ENCODE results near the gene CD244.
"Not testable (repeated sequence)": the region's sequence is repeated elsewhere in the genome, so short reads cannot be mapped to it uniquely, and the experiment has no call there.

CD244 gene

DNA sequence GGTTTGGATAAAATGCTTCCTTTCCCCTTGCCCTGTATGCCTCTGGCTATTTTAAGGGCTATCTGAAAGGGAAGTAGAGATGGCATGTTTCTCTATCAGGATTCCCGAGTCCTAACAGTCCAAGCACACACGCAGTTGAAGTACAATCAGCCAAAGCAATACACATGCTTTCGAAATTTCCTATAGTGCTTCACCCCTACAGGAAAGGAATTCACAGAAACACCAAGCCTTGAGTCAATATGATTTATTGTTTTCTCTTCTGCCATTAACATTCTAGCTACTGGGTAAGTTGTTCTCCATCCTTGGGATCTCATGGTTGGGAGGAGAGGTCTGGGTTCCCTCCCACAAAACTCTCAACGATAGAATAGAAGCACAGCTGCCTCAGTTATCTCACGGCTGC is 13.6 kb upstream of the CD244 start:
- DNase-seq, result no peak

DNA sequence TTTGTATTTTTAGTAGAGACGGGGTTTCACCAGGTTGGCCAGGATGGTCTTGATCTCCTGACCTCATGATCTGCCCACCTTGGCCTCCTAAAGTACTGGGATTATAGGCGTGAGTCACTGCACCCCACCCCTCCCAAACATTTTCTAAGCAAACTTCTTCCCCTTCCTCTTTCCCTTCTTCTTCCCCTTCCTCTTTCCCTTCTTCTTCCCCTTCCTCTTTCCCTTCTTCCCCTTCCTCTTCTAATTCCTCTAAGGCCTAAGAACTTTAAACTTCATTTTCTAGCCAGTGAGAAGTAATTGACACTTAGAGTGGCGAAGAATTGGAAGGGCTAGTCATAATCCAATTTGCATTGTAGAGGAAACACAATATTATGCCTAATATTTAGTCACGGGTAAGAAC is 12.9 kb upstream of the CD244 start:
- DNase-seq, result not testable (repeated sequence)

- no peak for DNase-seq
Measured at GRCh38 chr1:160874935-160875334, 12.2 kb upstream of the CD244 start.

DNA sequence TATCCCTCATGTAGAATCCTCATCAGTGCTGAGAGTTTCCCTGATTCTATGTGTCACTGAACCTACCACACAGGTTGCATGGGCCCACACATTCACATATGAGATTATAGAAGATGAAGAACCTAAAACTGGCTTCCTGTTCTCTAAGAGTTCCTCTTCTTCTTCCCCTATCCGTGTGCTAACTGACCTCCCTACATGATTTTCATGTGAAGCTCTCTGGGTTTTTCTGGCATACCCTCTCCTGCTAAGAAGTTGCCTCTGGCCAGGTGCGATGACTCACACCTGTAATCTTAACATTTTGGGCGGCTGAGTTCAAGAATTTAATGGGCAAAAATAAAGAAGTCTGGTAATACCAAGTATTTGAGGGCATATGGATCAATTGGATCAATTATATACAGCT is 5.5 kb upstream of the CD244 start:
- no peak for DNase-seq

DNA sequence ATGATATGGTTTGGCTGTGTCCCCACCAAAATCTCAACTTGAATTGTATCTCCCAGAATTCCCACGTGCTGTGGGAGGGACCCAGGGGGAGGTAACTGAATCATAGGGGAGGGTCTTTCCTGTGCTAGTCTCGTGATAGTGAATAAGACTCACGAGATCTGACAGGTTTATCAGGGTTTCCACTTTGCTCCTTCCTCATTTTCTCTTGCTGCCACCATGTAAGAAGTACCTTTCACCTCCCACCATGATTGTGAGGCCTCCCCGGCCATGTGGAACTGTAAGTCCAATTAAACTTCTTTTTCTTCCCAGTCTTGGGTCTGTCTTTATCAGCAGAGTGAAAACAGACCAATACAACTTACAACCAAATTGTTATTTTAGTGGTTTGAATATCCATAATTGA is 5.0 kb upstream of the CD244 start:
- not testable (repeated sequence) for DNase-seq

- no peak for DNase-seq
Measured at GRCh38 chr1:160866695-160867260, 4.1 kb upstream of the CD244 start.

DNA sequence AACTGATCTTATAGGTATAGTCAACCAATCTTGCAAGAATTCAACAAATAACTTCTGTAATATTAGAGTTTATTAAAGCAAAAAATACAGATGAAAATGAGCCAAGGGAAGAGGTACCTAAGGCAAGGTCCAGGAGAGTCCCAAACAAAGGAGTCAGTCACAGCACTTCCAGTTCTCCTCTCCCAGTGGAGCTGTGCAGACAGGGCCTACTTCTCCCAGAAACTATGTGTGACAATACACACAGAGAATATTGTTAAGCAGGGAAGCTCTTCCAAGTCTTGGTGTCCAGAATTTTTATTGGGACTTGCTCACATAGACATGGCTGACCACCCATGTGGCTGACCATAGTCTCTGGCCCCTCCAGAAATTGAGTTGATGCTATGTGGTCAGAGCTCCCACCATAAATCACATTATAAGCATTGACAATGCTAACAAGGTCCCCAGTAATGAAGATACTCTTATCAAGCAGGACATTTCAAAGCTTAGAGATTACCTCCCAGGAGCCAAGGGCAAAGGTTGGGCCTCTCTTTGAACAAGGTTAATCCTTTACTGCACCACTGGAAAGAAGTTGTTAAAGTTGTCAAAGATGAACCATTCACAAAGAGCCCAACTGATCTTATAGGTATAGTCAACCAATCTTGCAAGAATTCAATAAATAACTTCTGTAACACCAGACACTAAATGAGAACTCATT is 3.5 kb upstream of the CD244 start:
- no peak for DNase-seq

- no peak for DNase-seq
Measured at GRCh38 chr1:160865337-160865736, 2.6 kb upstream of the CD244 start.

- DNase-seq, result no peak
Measured at GRCh38 chr1:160864173-160864572, 1.5 kb upstream of the CD244 start.

GRCh38 chr1:160863774-160864131 is 1.1 kb upstream of the CD244 start:
- DNase-seq, result no peak

- no peak for DNase-seq
Measured at GRCh38 chr1:160863061-160863773, 530 bp upstream of the CD244 start.

- no peak for DNase-seq
Measured at GRCh38 chr1:160860840-160861505, 1.7 kb downstream of the CD244 start.

DNA sequence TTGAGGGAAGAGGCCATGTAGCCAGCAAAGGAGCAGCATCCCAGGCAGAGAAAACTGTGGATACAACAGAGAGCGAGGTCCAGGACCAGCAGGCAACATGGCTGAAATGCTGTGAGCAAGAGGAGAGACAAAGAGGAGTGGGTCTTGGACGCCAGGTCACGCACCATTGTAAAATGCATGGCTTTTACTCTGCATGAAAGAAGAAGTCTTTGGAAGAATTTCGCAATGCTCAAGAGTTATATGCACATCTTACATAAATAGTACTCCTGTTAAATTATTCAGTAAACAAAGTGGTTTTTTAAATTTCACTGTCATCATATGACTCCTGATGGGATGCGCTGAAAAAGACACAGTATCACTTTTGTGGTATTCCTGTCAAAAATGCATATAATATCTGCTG is 3.5 kb downstream of the CD244 start:
- DNase-seq, result no peak

DNA sequence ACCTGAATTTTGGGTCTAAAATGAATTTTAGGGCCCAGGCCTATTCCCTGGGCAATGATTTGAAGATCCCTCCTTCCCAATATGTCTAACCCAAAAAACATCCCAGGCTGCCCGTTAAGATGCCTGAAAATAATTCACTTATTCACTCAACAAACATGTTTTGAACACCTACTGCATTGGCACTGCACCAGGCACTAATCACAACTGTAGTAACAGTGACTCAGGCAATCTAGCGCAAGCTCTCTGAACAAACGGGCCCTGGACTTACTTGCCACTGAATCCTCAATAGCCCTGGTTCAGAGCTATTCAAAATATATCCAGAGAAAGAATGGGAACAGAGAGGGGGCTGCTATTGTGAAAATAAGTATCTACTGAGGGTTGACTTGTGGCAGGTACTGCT is 4.2 kb downstream of the CD244 start:
- DNase-seq, result no peak

DNA sequence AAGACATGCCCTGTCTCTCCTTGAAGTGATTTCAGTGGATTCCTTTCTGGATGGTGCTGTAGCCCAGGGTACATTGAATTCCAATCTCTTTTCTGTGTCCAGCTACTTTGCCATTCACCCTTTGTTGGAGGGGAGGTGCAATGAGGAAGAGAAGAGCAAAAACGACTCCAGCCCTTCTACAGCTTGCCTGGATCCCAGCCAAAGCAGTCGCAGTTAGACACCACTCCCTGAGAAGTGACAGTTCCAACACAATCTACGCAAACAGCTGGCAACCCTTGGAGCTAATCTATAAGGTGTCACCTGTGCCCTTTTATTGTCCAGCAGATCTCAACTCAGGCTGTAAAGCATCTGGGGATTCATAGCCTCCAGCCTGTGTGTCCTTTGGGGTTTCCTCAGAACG is 4.6 kb downstream of the CD244 start:
- DNase-seq, result no peak

DNA sequence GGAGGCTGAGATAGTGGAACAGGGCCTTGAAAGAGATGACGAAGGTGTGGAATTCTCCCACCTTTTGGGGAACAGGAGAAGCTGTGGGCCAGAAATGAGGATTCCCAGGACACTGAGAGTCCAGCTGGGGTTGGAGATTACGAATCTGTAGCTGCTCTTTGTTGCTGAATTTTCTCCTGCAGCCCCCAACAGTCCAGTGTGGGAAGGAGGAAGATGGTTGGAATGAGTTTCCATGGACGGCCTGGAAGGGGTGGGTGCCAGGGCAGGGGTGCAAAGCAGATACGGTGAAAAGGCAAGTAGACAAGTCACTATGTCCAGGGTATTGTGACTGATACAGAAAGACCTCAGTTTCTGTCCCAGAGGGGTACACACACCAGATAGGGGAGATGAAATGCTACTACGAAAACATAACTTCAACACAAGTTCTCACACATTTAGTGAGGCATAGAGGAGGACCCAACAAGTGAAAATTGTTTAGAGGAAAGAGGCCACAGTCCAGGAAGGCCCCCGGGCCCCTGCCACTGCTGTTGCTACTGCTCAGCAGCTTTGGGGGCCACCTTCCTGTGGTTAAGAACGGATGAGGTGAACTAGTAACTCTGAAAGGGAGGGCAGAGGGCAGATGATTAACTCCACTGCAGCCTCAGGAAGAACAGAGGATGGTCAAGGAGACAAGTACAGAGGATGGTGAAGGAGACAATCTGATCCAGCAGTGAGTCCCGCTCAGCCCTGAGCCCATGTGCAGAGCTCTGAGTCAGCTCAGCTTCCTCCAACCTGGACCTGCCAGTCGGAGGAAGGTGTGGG is 7.3 kb downstream of the CD244 start:
- peak; percentile 50 for DNase-seq

DNA sequence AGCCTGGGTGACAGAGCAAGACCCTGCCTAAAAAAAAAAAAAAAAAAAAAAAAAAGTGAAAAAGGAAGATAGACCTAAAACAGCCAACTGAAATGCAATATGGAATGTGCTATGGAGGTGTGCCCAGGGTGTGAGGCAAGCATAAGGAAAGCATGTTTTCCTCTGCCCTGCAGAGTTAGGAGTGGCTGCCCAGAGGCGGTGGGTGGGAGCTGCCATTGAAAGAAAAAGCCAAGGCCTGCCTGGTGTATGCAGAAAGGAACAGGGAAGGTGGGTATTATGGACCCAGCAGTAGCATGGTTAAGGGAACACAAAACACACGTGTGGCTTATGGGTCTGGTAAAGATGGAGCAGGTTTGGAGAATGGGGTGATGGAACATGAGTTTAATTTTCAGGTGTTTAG is 8.9 kb downstream of the CD244 start:
- DNase-seq, result no peak

DNA sequence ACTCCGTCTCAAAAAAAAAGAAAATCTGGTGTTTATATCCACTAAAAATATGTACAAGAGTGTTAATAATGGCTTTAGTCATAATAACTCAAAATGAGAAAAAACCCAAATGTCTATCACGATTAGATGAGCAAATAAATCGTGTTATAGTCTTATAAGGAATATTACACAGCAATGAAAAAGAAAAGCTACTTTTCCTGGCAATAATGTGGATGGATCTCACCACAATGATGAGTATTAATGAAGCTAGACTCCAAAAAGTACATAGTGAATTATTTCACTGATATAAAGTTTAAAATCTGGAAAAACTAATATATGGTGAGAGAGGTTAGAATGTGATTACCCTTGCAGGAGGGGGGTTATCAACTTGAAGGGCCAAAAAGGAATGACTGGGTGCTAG is 9.7 kb downstream of the CD244 start:
- no peak for DNase-seq

DNA sequence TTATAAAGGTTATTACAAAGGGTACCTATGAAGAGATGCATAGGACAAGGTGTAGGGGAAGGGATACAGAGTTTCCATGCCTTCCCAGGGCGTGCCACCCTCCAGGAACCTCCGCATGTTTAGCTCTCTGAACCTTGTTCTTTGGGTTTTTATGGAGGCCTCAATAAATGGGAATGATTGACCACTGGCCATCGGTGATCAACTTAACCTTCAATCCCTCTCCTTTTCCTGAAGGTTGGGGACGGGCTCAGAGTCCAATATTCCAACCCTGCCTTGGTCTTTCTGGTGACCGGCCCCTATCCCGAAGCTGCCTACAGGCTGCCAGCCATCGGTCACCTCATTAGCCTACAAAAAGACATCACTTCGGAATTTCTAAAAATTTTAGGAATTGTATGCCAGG is 11.7 kb downstream of the CD244 start:
- no peak for DNase-seq

DNA sequence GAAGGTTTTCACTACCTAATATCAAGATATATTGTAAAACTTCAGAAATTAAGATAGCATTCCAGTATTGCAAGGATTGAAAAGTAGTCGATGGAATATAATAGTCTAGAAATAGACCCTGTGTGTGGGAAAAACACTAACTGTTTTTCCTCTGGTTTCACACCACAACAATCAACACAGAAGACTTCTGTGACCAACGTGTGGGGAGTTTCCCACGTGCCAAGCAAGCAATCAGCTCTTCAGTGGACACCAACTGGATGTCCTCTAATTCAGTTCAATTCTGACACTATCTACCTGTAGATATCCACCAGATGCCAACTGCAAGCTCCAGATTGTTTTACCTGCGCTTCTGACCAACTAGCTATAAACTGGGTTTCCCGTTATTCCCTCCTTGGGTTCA is 12.1 kb downstream of the CD244 start:
- no peak for DNase-seq

- DNase-seq, result no peak
Measured at GRCh38 chr1:160846281-160846680, 16.4 kb downstream of the CD244 start.

DNA sequence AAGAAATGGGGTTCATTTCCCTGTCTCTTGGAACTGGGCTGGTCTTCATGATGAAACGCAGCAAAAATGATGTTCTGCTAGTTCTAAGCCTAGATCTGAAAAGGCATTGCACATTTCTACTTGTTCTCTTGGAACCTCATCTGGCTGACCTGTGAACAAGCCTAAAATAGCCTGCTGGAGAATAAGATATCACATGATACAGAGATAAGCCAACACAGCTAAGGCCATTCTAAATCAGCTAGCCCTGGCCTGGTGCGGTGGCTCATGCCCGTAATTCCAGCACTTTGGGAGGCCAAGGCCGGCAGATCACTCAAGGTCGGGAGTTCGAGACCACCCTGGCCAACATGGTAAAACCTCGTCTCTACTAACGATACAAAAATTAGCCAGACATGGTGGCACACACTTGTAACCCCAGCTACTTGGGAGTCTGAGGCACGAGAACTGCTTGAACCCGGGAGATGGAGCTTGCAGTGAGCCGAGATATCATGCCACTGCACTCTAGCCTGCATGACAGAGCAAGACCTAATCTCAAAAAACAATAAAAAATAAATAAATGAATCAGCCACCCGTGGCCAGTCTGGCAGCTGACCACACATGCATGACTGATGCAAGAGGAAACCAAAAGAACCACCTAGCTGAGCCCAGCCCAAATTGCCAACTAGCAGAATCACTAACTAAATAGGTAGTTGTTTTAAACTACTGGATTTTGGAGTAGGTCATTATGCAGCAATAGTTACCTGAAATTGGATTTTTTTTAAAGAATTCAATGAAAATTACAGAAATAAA is 18.0 kb downstream of the CD244 start:
- peak; percentile 16 for DNase-seq
